ENCODE results near the gene TRMT112.

- no peak for TF ChIP-seq SRF (IDR thresholded peaks at IDR 0.05; ENCODE audit: low read depth)
- no peak for TF ChIP-seq CTCF (IDR thresholded peaks at IDR 0.05 in 2 of 3, conservative IDR thresholded peaks at IDR 0.05 in 1 of 3; ENCODE audit: borderline replicate concordance in 1 of 3, insufficient read depth in 1 of 3, low read depth in 2 of 3, low read length in 2 of 3)
- TF ChIP-seq ATF3 (IDR thresholded peaks at IDR 0.05) = no peak
- no peak for TF ChIP-seq EZH2phosphoT487 (IDR thresholded peaks at IDR 0.05; ENCODE audit: borderline replicate concordance)
- TF ChIP-seq EZH2 (IDR thresholded peaks at IDR 0.05) = no peak
- no peak for TF ChIP-seq SIN3A (IDR thresholded peaks at IDR 0.05; ENCODE audit: low read depth)
- TF ChIP-seq RAD21 (IDR thresholded peaks at IDR 0.05; ENCODE audit: low read depth) = no peak
- peak; percentile 83 for TF ChIP-seq POLR2AphosphoS5 (IDR thresholded peaks at IDR 0.05; ENCODE audit: low read depth, low read length)
These were observed 41.8 kb upstream of the TRMT112 start, which contains the start of gene RPS6KA4 for GRCh38 chr11:64358907-64359711.

Data from HCT116 (cell line).